IMR-90 (cell line): ENCODE results near the gene RIPPLY3. TPM values are rescaled to one million over a fixed set of nuclear protein-coding genes. Genes with fewer than 3 reads are reported as not detected.

Source experiments
- ATAC-seq: fragments of 200-7000 bp; cut with Tn5 transposase; 2 replicates; pipeline ENCODE4 v1.9.1; 2020; ENCODE audit warnings: low read depth, mild to moderate bottlenecking, moderate library complexity
- BruUV-seq: library from RNA; stranded (reverse); fragments of 400-500 nt; replicated peaks from 2 replicates; lab custom pipeline; 2021; lab: Mats Ljungman, UMichigan
- CTCF ChIA-PET: fragments of 300-600 bp; formaldehyde crosslinking; extraction: SDS; loops from one replicate; lab custom pipeline; 2021; ENCODE audit warnings: antibody characterized with exemption; lab: Yijun Ruan, JAX
- POLR2A ChIA-PET: fragments of 300-600 bp; sonication (Branson Sonifier 250); formaldehyde crosslinking; loops from one replicate; lab custom pipeline; 2022; ENCODE audit warnings: antibody characterized with exemption; ENCODE audit not compliant: unreplicated experiment; lab: Charles Lee
- DNase-seq: peaks from one replicate; pipeline ENCODE4 v3.0.0; 2013
- H2AFZ ChIP-seq: replicated peaks from 2 replicates; pipeline ENCODE3; 2013; ENCODE audit warnings: low read length, mild to moderate bottlenecking; ENCODE audit not compliant: poor library complexity
- H2AK5ac ChIP-seq: 2 replicates; pipeline ENCODE4 v1.6.1; 2013; ENCODE audit warnings: low read depth, low read length, inconsistent platforms
- H2AK9ac ChIP-seq: replicated peaks from 2 replicates; pipeline ENCODE3; 2013; ENCODE audit warnings: mild to moderate bottlenecking, low read depth, low read length, moderate library complexity; ENCODE audit not compliant: poor library complexity
- H2BK120ac ChIP-seq: 2 replicates; pipeline ENCODE4 v1.6.1; 2013; ENCODE audit warnings: low read depth, low read length, inconsistent platforms
- H2BK15ac ChIP-seq: 3 replicates; pipeline ENCODE4 v1.6.1; 2013; ENCODE audit warnings: low read depth, low read length, inconsistent platforms
- H2BK20ac ChIP-seq: 2 replicates; pipeline ENCODE4 v1.6.1; 2013; ENCODE audit warnings: low read depth, mild to moderate bottlenecking, inconsistent platforms, low read length, moderate library complexity
- H2BK5ac ChIP-seq: 2 replicates; pipeline ENCODE4 v1.6.1; 2013; ENCODE audit warnings: mild to moderate bottlenecking, low read depth, low read length, inconsistent platforms; ENCODE audit not compliant: poor library complexity, severe bottlenecking
- H3K14ac ChIP-seq: replicated peaks from 2 replicates; pipeline ENCODE4 v1.6.1; 2013; ENCODE audit warnings: low read depth, low read length, inconsistent platforms
- H3K18ac ChIP-seq: 2 replicates; pipeline ENCODE4 v1.6.1; 2013; ENCODE audit warnings: low read depth, low read length, control low read depth
- H3K23ac ChIP-seq: 2 replicates; pipeline ENCODE4 v1.6.1; 2013; ENCODE audit warnings: low read depth, low read length, inconsistent platforms
- H3K27ac ChIP-seq: 2 replicates; pipeline ENCODE4 v1.5.1; 2013; ENCODE audit warnings: mild to moderate bottlenecking, control low read depth, low read length; ENCODE audit not compliant: insufficient read depth
- H3K27me3 ChIP-seq: 2 replicates; pipeline ENCODE4 v1.6.1; 2013; ENCODE audit warnings: low read length; ENCODE audit not compliant: control insufficient read depth, insufficient read depth
- H3K36me3 ChIP-seq: 2 replicates; pipeline ENCODE4 v1.6.1; 2013; ENCODE audit warnings: low read length, mixed read lengths; ENCODE audit not compliant: control insufficient read depth, insufficient read depth
- H3K4ac ChIP-seq: 2 replicates; pipeline ENCODE4 v1.6.1; 2013; ENCODE audit warnings: low read depth, low read length, inconsistent platforms
- H3K4me1 ChIP-seq: 2 replicates; pipeline ENCODE4 v1.6.1; 2013; ENCODE audit warnings: low read length, mixed read lengths; ENCODE audit not compliant: control insufficient read depth, insufficient read depth
- H3K4me2 ChIP-seq: 2 replicates; pipeline ENCODE4 v1.6.1; 2013; ENCODE audit warnings: low read depth, mild to moderate bottlenecking, control low read depth, low read length, moderate library complexity
- H3K4me3 ChIP-seq: 2 replicates; pipeline ENCODE4 v1.5.1; 2013; ENCODE audit warnings: low read depth, mild to moderate bottlenecking, control low read depth, low read length, moderate library complexity; ENCODE audit not compliant: insufficient read depth
- H3K56ac ChIP-seq: 2 replicates; pipeline ENCODE4 v1.6.1; 2013; ENCODE audit warnings: low read length, inconsistent platforms; ENCODE audit not compliant: insufficient read depth; ENCODE audit errors: extremely low read depth
- H3K79me1 ChIP-seq, 2 experiments: 2 replicates each; pipeline ENCODE4 v1.6.1; 2013; ENCODE audit warnings: low read length in 2 of 2, inconsistent platforms in 1 of 2, low read depth in 1 of 2
- H3K9ac ChIP-seq: 2 replicates; pipeline ENCODE4 v1.6.1; 2013; ENCODE audit warnings: low read depth, low read length, control low read depth
- H3K9me1 ChIP-seq: 2 replicates; pipeline ENCODE4 v1.6.1; 2013; ENCODE audit warnings: low read length, inconsistent platforms; ENCODE audit not compliant: insufficient read depth
- H3K9me3 ChIP-seq: 2 replicates; pipeline ENCODE4 v1.6.1; 2013; ENCODE audit warnings: low read length; ENCODE audit not compliant: control insufficient read depth, insufficient read depth
- H4K20me1 ChIP-seq: 2 replicates; pipeline ENCODE4 v1.6.1; 2013; ENCODE audit warnings: low read length, inconsistent platforms; ENCODE audit not compliant: insufficient read depth
- H4K5ac ChIP-seq: 2 replicates; pipeline ENCODE4 v1.6.1; 2013; ENCODE audit warnings: mild to moderate bottlenecking, low read depth, low read length, control low read depth
- H4K8ac ChIP-seq, 2 experiments: 2 replicates each; pipeline ENCODE4 v1.6.1; 2013; ENCODE audit warnings: low read depth in 2 of 2, low read length in 2 of 2, control low read depth in 1 of 2, inconsistent platforms in 1 of 2
- H4K91ac ChIP-seq: 2 replicates; pipeline ENCODE4 v1.6.1; 2013; ENCODE audit warnings: low read depth, low read length, inconsistent platforms; ENCODE audit not compliant: insufficient read depth
- CHD1 ChIP-seq: IDR thresholded peaks from 2 replicates; pipeline ENCODE4 v1.6.1; 2012; ENCODE audit warnings: low read depth, low read length, improper control_type of control experiment
- ELK1 ChIP-seq: fragments of 150-350 bp; IDR thresholded peaks from 2 replicates; pipeline ENCODE4 v1.6.1; 2016; ENCODE audit warnings: low read depth, mild to moderate bottlenecking, low read length, moderate library complexity, borderline replicate concordance
- MAFK ChIP-seq: IDR thresholded peaks from 2 replicates; pipeline ENCODE4 v1.6.1; 2012; ENCODE audit warnings: low read depth, low read length, improper control_type of control experiment
- NFE2L2 ChIP-seq: fragments of 150-350 bp; IDR thresholded peaks from 2 replicates; pipeline ENCODE4 v1.6.1; 2016; ENCODE audit warnings: low read depth, mild to moderate bottlenecking, low read length
- RCOR1 ChIP-seq: IDR thresholded peaks from 2 replicates; pipeline ENCODE4 v1.6.1; 2012; ENCODE audit warnings: mild to moderate bottlenecking, low read length, improper control_type of control experiment; ENCODE audit not compliant: insufficient replicate concordance
- SMC3 ChIP-seq: fragments of 150-350 bp; IDR thresholded peaks from 2 replicates; pipeline ENCODE4 v1.6.1; 2016; ENCODE audit warnings: low read depth, mild to moderate bottlenecking, antibody characterized with exemption, low read length, moderate library complexity
- WGBS, 2 experiments: methylation state at CpG; one replicate each; pipeline versions ENCODE4 v1.1.5 to v1.1.7; 2013; ENCODE audit warnings: missing lambda C conversion rate in 2 of 2; ENCODE audit not compliant: insufficient read length in 1 of 2; ENCODE audit errors: extremely low coverage in 2 of 2; 5-methylcytosine and 5-hydroxymethylcytosine counted together
- dilution Hi-C: fragments of 300-500 bp; cut with HindIII; formaldehyde crosslinking; loops from one replicate; pipeline ENCODE4 v1.14.3; 2018; ENCODE audit warnings: low sequenced_read_pairs; ENCODE audit not compliant: unreplicated experiment
- in situ Hi-C: fragments of 300-500 bp; cut with MboI; formaldehyde crosslinking; loops from 3 replicates; pipeline ENCODE4 v1.14.3; 2019; ENCODE audit warnings: low sequenced_read_pairs, inconsistent platforms, mixed read lengths
- intact Hi-C: fragments of 100-400 bp; cut with micrococcal nuclease; formaldehyde crosslinking; loops from 2 replicates; pipeline ENCODE4 v1.10.0; 2022
- polyA plus RNA-seq, 3 experiments: library from polyadenylated mRNA; depleted of rRNA; stranded (reverse); fragments of >200 nt; gene quantifications; 2 replicates each; pipeline ENCODE4 v1.2.3, GENCODE V29; 2012; ENCODE audit warnings: low replicate concordance in 1 of 3
- total RNA-seq: library from RNA; depleted of rRNA; stranded (reverse); fragments of >200 nt; gene quantifications from 2 replicates; pipeline ENCODE4 v1.2.3, GENCODE V29; 2012
- TF ChIP-seq, protein P1 (sequence below): fragments of 150-350 bp; IDR thresholded peaks from 2 replicates; pipeline ENCODE4 v1.6.1; 2017; ENCODE audit warnings: mild to moderate bottlenecking, antibody characterized with exemption, low read length, low read depth
- TF ChIP-seq, protein P2 (sequence below): conservative IDR thresholded peaks from 2 replicates; pipeline ENCODE4 v1.5.1; 2012; ENCODE audit warnings: mild to moderate bottlenecking, low read depth, low read length, improper control_type of control experiment

RIPPLY3 gene
- total and polyA plus RNA-seq, 2 of the 4 experiments (the other 2 are of a cell fraction): 0.10 TPM; not detected in 1

DNA sequence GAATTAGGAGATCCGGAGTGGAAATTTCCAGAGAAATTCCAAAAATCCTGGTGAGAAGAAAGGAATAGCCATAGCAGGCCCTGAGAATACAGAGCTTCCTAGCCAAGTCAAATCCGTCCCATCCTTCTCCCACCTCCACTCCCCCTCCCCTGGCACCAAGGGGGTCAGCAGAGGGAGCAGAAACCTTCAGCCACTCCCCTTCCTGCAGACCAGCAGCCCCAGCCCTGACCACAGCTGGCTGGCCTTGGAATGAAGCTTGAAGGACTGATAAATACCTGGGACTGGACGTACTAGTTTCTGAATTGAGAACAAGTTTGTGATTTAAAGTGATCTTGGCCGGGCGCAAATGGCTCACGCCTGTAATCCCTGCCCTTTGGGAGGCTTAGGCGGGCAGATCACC, 13.8 kb upstream of the RIPPLY3 start:
- dilution Hi-C loops (no loop called here), in situ Hi-C loops (no loop called here), intact Hi-C loops (no loop called here)
- no peak overlapping the region for H2AK5ac ChIP-seq
- H2BK20ac ChIP-seq: no peak overlapping the region
- H3K9me1 ChIP-seq: 0 out of 2 replicates have a peak, but pooled peaks cover 7% of the 10 kb centered on the region
- no peak overlapping the region for H4K8ac ChIP-seq
- peaks cover 2% of the 10 kb centered on the region; the same call in 1 of the 2 replicates for H3K9me3 ChIP-seq
- 100% methylated on average over 2 of the region's 7 CpGs; no CpG with 5 or more reads in 1 of the 2 experiments for WGBS, 2 experiments
- peaks cover 0 to 8% of the 10 kb centered on the region in 2 experiments; a peak in 1 of 4 replicates for H3K79me1 ChIP-seq
- no peak overlapping the region for H3K27ac ChIP-seq
- peaks cover 5% of the 10 kb centered on the region; the same call in 1 of the 2 replicates for H3K27me3 ChIP-seq
- POLR2A ChIA-PET: no interaction called here
- no peak overlapping the region for H4K91ac ChIP-seq
- no peak overlapping the region for H4K5ac ChIP-seq
- no TSS peak for BruUV-seq
- no peak overlapping the region for H3K18ac ChIP-seq
- no peak overlapping the region for H3K4me2 ChIP-seq
- peaks cover 6% of the 10 kb centered on the region; the same call in 1 of the 2 replicates for H3K4me1 ChIP-seq
- no peak overlapping the region for H3K23ac ChIP-seq
- H3K9ac ChIP-seq: no peak overlapping the region
- no peak overlapping the region for H3K56ac ChIP-seq
- no peak overlapping the region for H3K14ac ChIP-seq
- no peak overlapping the region for H2BK5ac ChIP-seq
- no peak overlapping the region for H3K4ac ChIP-seq
- H4K20me1 ChIP-seq: no peaks in the 10 kb centered on the region
- no peak overlapping the region for H2BK15ac ChIP-seq
- no peaks in the 10 kb centered on the region for H3K36me3 ChIP-seq
- no peak overlapping the region for H3K4me3 ChIP-seq
- no peak for ATAC-seq
- no peak for DNase-seq
- H2AK9ac ChIP-seq: no peak overlapping the region
- no peak overlapping the region for H2BK120ac ChIP-seq
- TF ChIP-seq SMC3: no peak
- TF ChIP-seq MAFK: no peak
- TF ChIP-seq, protein P1, sequence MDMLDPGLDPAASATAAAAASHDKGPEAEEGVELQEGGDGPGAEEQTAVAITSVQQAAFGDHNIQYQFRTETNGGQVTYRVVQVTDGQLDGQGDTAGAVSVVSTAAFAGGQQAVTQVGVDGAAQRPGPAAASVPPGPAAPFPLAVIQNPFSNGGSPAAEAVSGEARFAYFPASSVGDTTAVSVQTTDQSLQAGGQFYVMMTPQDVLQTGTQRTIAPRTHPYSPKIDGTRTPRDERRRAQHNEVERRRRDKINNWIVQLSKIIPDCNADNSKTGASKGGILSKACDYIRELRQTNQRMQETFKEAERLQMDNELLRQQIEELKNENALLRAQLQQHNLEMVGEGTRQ: no peak
- TF ChIP-seq RCOR1: no peak
- TF ChIP-seq, protein P2, sequence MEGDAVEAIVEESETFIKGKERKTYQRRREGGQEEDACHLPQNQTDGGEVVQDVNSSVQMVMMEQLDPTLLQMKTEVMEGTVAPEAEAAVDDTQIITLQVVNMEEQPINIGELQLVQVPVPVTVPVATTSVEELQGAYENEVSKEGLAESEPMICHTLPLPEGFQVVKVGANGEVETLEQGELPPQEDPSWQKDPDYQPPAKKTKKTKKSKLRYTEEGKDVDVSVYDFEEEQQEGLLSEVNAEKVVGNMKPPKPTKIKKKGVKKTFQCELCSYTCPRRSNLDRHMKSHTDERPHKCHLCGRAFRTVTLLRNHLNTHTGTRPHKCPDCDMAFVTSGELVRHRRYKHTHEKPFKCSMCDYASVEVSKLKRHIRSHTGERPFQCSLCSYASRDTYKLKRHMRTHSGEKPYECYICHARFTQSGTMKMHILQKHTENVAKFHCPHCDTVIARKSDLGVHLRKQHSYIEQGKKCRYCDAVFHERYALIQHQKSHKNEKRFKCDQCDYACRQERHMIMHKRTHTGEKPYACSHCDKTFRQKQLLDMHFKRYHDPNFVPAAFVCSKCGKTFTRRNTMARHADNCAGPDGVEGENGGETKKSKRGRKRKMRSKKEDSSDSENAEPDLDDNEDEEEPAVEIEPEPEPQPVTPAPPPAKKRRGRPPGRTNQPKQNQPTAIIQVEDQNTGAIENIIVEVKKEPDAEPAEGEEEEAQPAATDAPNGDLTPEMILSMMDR: no peak
- TF ChIP-seq CHD1: no peak
- TF ChIP-seq ELK1: no peak
- no peak for TF ChIP-seq NFE2L2
- H2AFZ ChIP-seq: peak overlapping the region; percentile 0
- CTCF ChIA-PET: no interaction called here
